ENCODE data around the gene CUX1.
"Not testable (repeated sequence)": the region's sequence is repeated elsewhere in the genome, so short reads cannot be mapped to it uniquely, and the experiment has no call there.

The CUX1 gene

GRCh38 chr7:102285540-102286236 lies 468.3 kb downstream of the CUX1 start:
- no peak for DNase-seq

- DNase-seq, result no peak
Measured at GRCh38 chr7:102286237-102287110, 469.0 kb downstream of the CUX1 start, which contains the start of gene SH2B2. TSS of gene SH2B2 (plus strand) at chr7:102286868. CDS start at chr7:102300551, 13,683 bp downstream.

- no peak for DNase-seq
Measured at GRCh38 chr7:102287111-102287980, 469.9 kb downstream of the CUX1 start.

- DNase-seq, result no peak
Measured at GRCh38 chr7:102287981-102288278, 470.5 kb downstream of the CUX1 start.

- no peak for DNase-seq
Measured at GRCh38 chr7:102288285-102288930, 471.0 kb downstream of the CUX1 start.

GRCh38 chr7:102289057-102289456 lies 471.6 kb downstream of the CUX1 start:
- DNase-seq, result no peak

- DNase-seq, result no peak
Measured at GRCh38 chr7:102291056-102291915, 473.9 kb downstream of the CUX1 start.

GRCh38 chr7:102291916-102292267 lies 474.5 kb downstream of the CUX1 start:
- DNase-seq, result no peak

GRCh38 chr7:102292813-102293798 lies 475.7 kb downstream of the CUX1 start:
- DNase-seq, result no peak

GRCh38 chr7:102294589-102294988 lies 477.2 kb downstream of the CUX1 start:
- no peak for DNase-seq

- no peak for DNase-seq
Measured at GRCh38 chr7:102295346-102296178, 478.1 kb downstream of the CUX1 start.

GRCh38 chr7:102296179-102296438 lies 478.7 kb downstream of the CUX1 start:
- no peak for DNase-seq

- no peak for DNase-seq
Measured at GRCh38 chr7:102296514-102296913, 479.1 kb downstream of the CUX1 start.

GRCh38 chr7:102297487-102298218 lies 480.2 kb downstream of the CUX1 start:
- DNase-seq, result no peak

- no peak for DNase-seq
Measured at GRCh38 chr7:102300643-102301221, 483.3 kb downstream of the CUX1 start.

GRCh38 chr7:102301367-102301766 lies 483.9 kb downstream of the CUX1 start:
- DNase-seq, result not testable (repeated sequence)

GRCh38 chr7:102302025-102302424 lies 484.6 kb downstream of the CUX1 start:
- DNase-seq, result no peak

GRCh38 chr7:102303669-102304422 lies 486.4 kb downstream of the CUX1 start:
- no peak for DNase-seq
